GM13976 (cell line): ENCODE results near the gene BSPRY.

Source experiments
- DNase-seq: peaks from one replicate; pipeline ENCODE4 v3.0.0; 2012; ENCODE audit warnings: low spot score
- CTCF ChIP-seq: IDR thresholded peaks from 2 replicates; pipeline ENCODE4 v1.5.1; 2012; ENCODE audit warnings: borderline replicate concordance, mild to moderate bottlenecking; ENCODE audit not compliant: insufficient read depth; ENCODE audit errors: extremely low read depth, missing control alignments, control extremely low read depth
- in situ Hi-C: fragments of 300-500 bp; cut with MboI; formaldehyde crosslinking; loops from one replicate; pipeline ENCODE4 v1.12.0; 2022; ENCODE audit warnings: low sequenced_read_pairs, mixed read lengths, inconsistent platforms; ENCODE audit not compliant: unreplicated experiment

The BSPRY gene

GRCh38 chr9:113319054-113319453 is 30.3 kb upstream of the BSPRY start:
- DNase-seq = no peak
- TF ChIP-seq CTCF = no peak
- in situ Hi-C loops = no loop called here

- in situ Hi-C loops = no loop called here
- no peak for TF ChIP-seq CTCF
- no peak for DNase-seq
Measured at GRCh38 chr9:113320051-113320450, 29.3 kb upstream of the BSPRY start.

- DNase-seq = no peak
- no peak for TF ChIP-seq CTCF
Measured at GRCh38 chr9:113322671-113323070, 26.7 kb upstream of the BSPRY start.

GRCh38 chr9:113326230-113326629 is 23.1 kb upstream of the BSPRY start:
- no peak for DNase-seq
- no peak for TF ChIP-seq CTCF
- in situ Hi-C loops = no loop called here

More at GRCh38 chr9:113322671-113323070, 26.7 kb upstream of the BSPRY start:
- in situ Hi-C loops = no loop called here

- in situ Hi-C loops = no loop called here
- no peak for TF ChIP-seq CTCF
- no peak for DNase-seq
Measured at GRCh38 chr9:113328045-113328782, 21.1 kb upstream of the BSPRY start.

GRCh38 chr9:113331780-113332179 is 17.6 kb upstream of the BSPRY start:
- no peak for TF ChIP-seq CTCF
- in situ Hi-C loops = no loop called here
- no peak for DNase-seq
